Parathyroid adenoma (tissue), 2 donors: ENCODE results near the gene WSCD2.

ENCODE experiments used
- H2AFZ ChIP-seq: fragments of 300-600 bp; sonication (generic); one replicate; pipeline ENCODE4 v1.7.0; 2017; ENCODE audit warnings: antibody characterized with exemption, mild to moderate bottlenecking
- H3K27ac ChIP-seq: fragments of 300-600 bp; sonication (generic); one replicate; pipeline ENCODE4 v1.7.0; 2017
- H3K27me3 ChIP-seq: fragments of 300-600 bp; sonication (generic); one replicate; pipeline ENCODE4 v1.7.0; 2017; ENCODE audit warnings: low read length; ENCODE audit not compliant: control insufficient read depth, insufficient read depth
- H3K36me3 ChIP-seq: fragments of 300-600 bp; sonication (generic); one replicate; pipeline ENCODE4 v1.7.0; 2017; ENCODE audit warnings: low read length; ENCODE audit not compliant: control insufficient read depth, insufficient read depth
- H3K4me1 ChIP-seq: fragments of 300-600 bp; sonication (generic); one replicate; pipeline ENCODE4 v1.7.0; 2017; ENCODE audit warnings: control low read depth
- H3K4me2 ChIP-seq: fragments of 300-600 bp; sonication (generic); one replicate; pipeline ENCODE4 v1.7.0; 2017; ENCODE audit warnings: low read length
- H3K4me3 ChIP-seq: fragments of 300-600 bp; sonication (generic); one replicate; pipeline ENCODE4 v1.7.0; 2017; ENCODE audit warnings: low read depth, low read length
- H3K79me2 ChIP-seq: fragments of 300-600 bp; sonication (generic); one replicate; pipeline ENCODE4 v1.7.0; 2017; ENCODE audit warnings: control low read depth
- H3K9ac ChIP-seq: fragments of 300-600 bp; sonication (generic); one replicate; pipeline ENCODE4 v1.7.0; 2017; ENCODE audit warnings: mild to moderate bottlenecking
- H3K9me3 ChIP-seq: fragments of 300-600 bp; sonication (generic); one replicate; pipeline ENCODE4 v1.7.0; 2017; ENCODE audit warnings: low read length; ENCODE audit not compliant: control insufficient read depth
- TF ChIP-seq, protein P1 (sequence below): fragments of 300-600 bp; sonication (generic); IDR thresholded peaks from one replicate; pipeline ENCODE4 v1.7.0; 2017; ENCODE audit warnings: antibody characterized with exemption, mild to moderate bottlenecking
- donor health status: primary hyperparathyroidism.

WSCD2 gene

DNA sequence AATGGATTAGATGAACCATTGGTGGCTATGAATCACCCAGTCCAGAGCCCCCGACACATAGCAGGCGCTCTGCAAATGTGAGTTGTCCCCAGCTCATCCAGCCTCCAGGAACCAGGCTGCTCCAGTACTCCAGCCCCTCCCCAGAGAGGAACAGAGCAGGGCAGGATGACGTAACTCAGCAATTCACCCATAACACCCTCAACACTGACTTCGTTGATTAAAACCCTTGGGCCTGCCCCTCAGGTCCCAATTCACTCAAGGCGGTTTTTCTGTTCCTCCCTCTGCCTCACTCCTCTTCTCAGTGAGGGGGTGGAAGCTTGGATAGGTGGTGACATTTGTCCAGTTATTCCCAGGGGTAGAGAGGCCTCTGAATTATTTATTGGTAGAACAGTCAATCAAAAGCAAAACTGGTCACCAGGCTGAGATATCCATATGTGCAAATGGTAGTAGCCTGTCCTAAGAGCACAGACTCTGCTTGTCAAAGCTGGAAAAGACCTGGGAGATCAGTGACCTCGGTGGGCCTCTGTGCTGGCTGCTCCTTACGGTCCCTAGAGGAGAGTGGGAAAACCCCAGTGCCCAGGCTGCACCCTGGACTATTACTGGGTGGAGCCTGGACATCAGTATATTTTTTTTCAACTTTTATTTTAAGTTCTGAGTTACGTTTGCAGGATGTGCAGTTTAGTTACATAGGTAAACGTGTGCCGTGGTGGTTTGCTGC, 113.1 kb downstream of the WSCD2 start:
- Histone ChIP-seq H3K9me3 (no peaks in the 10 kb centered on the region), H3K79me2 (no peaks in the 10 kb centered on the region), H2AFZ (peak overlapping the region; percentile 39), H3K9ac (no peak overlapping the region), H3K27me3 (no peaks in the 10 kb centered on the region), H3K4me2 (no peak overlapping the region), H3K4me1 (peaks cover 4% of the 10 kb centered on the region), H3K4me3 (no peak overlapping the region), H3K36me3 (no peaks in the 10 kb centered on the region), H3K27ac (no peak overlapping the region)
- TF ChIP-seq, protein P1, sequence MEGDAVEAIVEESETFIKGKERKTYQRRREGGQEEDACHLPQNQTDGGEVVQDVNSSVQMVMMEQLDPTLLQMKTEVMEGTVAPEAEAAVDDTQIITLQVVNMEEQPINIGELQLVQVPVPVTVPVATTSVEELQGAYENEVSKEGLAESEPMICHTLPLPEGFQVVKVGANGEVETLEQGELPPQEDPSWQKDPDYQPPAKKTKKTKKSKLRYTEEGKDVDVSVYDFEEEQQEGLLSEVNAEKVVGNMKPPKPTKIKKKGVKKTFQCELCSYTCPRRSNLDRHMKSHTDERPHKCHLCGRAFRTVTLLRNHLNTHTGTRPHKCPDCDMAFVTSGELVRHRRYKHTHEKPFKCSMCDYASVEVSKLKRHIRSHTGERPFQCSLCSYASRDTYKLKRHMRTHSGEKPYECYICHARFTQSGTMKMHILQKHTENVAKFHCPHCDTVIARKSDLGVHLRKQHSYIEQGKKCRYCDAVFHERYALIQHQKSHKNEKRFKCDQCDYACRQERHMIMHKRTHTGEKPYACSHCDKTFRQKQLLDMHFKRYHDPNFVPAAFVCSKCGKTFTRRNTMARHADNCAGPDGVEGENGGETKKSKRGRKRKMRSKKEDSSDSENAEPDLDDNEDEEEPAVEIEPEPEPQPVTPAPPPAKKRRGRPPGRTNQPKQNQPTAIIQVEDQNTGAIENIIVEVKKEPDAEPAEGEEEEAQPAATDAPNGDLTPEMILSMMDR = no peak

- peaks cover 2% of the 10 kb centered on the region for H3K4me1 ChIP-seq
- no peaks in the 10 kb centered on the region for H3K27me3 ChIP-seq
- H3K9ac ChIP-seq = no peak overlapping the region
- TF ChIP-seq, protein P1 = no peak
- no peak overlapping the region for H2AFZ ChIP-seq
- H3K4me3 ChIP-seq = no peak overlapping the region
- H3K79me2 ChIP-seq = no peaks in the 10 kb centered on the region
- H3K9me3 ChIP-seq = no peaks in the 10 kb centered on the region
- H3K4me2 ChIP-seq = no peak overlapping the region
- H3K36me3 ChIP-seq = no peaks in the 10 kb centered on the region
- H3K27ac ChIP-seq = no peak overlapping the region
These were observed 118.0 kb downstream of the WSCD2 start for GRCh38 chr12:108247130-108247529.

GRCh38 chr12:108248011-108248410, 118.9 kb downstream of the WSCD2 start:
- no peaks in the 10 kb centered on the region for H3K4me1 ChIP-seq
- H3K4me3 ChIP-seq = no peak overlapping the region
- H3K79me2 ChIP-seq = no peaks in the 10 kb centered on the region
- H3K27me3 ChIP-seq = no peaks in the 10 kb centered on the region
- H3K36me3 ChIP-seq = no peaks in the 10 kb centered on the region
- H3K27ac ChIP-seq = no peak overlapping the region
- no peaks in the 10 kb centered on the region for H3K9me3 ChIP-seq
- H2AFZ ChIP-seq = no peak overlapping the region
- H3K9ac ChIP-seq = no peak overlapping the region
- TF ChIP-seq, protein P1 = no peak
- no peak overlapping the region for H3K4me2 ChIP-seq

GRCh38 chr12:108252523-108252922, 123.4 kb downstream of the WSCD2 start:
- Histone ChIP-seq H3K4me3 (no peak overlapping the region), H3K36me3 (no peaks in the 10 kb centered on the region), H3K4me1 (no peaks in the 10 kb centered on the region), H3K9ac (no peak overlapping the region), H3K27ac (no peak overlapping the region), H3K4me2 (no peak overlapping the region), H3K79me2 (no peaks in the 10 kb centered on the region), H3K9me3 (no peaks in the 10 kb centered on the region), H2AFZ (no peak overlapping the region), H3K27me3 (no peaks in the 10 kb centered on the region)
- TF ChIP-seq, protein P1 = no peak

DNA sequence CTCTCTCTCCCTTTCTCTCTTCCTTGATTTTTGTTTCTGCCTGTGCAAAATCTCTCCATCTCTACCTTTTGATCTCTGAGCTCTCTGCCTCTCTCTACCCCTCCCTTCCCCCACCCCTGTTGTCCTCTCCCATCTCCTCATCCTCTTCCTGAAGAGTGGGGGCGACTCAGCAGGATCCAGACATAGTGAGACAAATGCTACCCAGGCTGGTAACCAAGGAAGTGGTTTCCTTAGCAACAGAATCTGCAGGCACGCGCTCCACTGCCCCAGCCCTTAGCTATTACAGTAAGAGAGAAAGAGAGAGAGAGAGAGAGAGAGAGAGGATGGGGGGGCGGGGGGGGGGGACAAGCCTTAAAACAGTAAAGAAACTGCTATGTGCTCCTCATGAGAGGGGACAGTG, 124.5 kb downstream of the WSCD2 start:
- Histone ChIP-seq H3K27me3 (no peaks in the 10 kb centered on the region), H3K9me3 (no peaks in the 10 kb centered on the region), H2AFZ (no peak overlapping the region), H3K4me3 (no peak overlapping the region), H3K27ac (no peak overlapping the region), H3K4me1 (no peaks in the 10 kb centered on the region), H3K9ac (no peak overlapping the region), H3K79me2 (no peaks in the 10 kb centered on the region), H3K4me2 (no peak overlapping the region), H3K36me3 (no peaks in the 10 kb centered on the region)
- TF ChIP-seq, protein P1 = no peak
